H1 (cell line): Measurements from ENCODE around the gene DHRS3. TPM values are rescaled to one million over a fixed set of nuclear protein-coding genes. Genes with fewer than 3 reads are reported as not detected.

Experiments used
- TEAD4 ChIP-seq: IDR thresholded peaks from 2 replicates; pipeline ENCODE4 v1.6.1; 2012; ENCODE audit warnings: low read depth, low read length, inconsistent platforms, mixed read lengths
- polyA plus RNA-seq, 7 experiments: library from polyadenylated mRNA; depleted of rRNA in 3 of 7; stranded (reverse) in 5 of 7; unstranded in 2 of 7; fragments of >200 nt in 5 of 7; fragments of 200-250 nt in 2 of 7; gene quantifications; 1 replicate in 5 of 7; 2 replicates in 1 of 7; 4 replicates in 1 of 7; pipeline versions ENCODE4 v1.2.1 to v1.2.3, GENCODE V29; 2011 to 2013; ENCODE audit warnings: missing spikeins in 2 of 7, mixed read lengths in 2 of 7
- total RNA-seq: library from RNA; stranded (reverse); fragmentation: NEBNext Ultra II Directional; extraction: Animal tissue kit (Norgen Biotek cat#: 25700); gene quantifications from 2 replicates; pipeline ENCODE4 v1.2.1, GENCODE V29; 2021

The DHRS3 gene
- total and polyA plus RNA-seq, 2 of the 8 experiments (the other 6 are each of a cell fraction or from before 2014, with no cell fraction given): 32.5 to 36.4 TPM

DNA sequence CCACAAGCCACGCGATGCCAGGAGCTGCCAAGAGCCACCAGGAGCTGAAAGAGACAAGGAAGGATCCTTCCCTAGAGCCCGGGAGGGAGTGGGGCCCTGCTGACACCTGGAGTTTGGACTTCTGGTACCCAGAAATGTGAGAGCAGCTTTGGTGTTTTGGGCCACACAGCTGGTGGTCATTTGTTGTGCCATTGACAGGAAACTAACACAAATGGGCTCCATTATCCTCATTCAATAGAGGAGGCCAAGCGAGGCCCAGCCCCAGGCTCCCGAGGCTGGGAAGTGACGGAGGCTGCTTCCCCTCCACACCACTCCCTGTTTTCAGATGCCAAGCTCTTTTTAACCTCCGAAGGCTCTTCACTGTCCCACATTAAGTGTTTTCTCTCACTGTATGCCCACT lies 25.5 kb downstream of the DHRS3 start (continued):
- no peak for TF ChIP-seq TEAD4
